ENCODE measurements around the gene RTP2.

GRCh38 chr3:187750006-187750512, 47.7 kb upstream of the RTP2 start:
- no peak for TF ChIP-seq TAF1 (IDR thresholded peaks at IDR 0.05; ENCODE audit: control insufficient read depth, extremely low read depth, insufficient read depth, low read length, severe bottlenecking)
- TF ChIP-seq DLX4 (CRISPR knock-in tag; IDR thresholded peaks at IDR 0.05), result no peak
- no peak for TF ChIP-seq KLF10 (CRISPR knock-in tag; IDR thresholded peaks at IDR 0.05)
- no peak for TF ChIP-seq FOSL1 (tag; conservative IDR thresholded peaks at IDR 0.05)
- no peak for TF ChIP-seq FOXA1 (IDR thresholded peaks at IDR 0.05; ENCODE audit: borderline replicate concordance)
- no peak for TF ChIP-seq KAT8 (IDR thresholded peaks at IDR 0.05; ENCODE audit: low read depth)
- TF ChIP-seq ZNF717 (CRISPR knock-in tag; IDR thresholded peaks at IDR 0.05), result no peak
- no peak for TF ChIP-seq TOE1 (IDR thresholded peaks at IDR 0.05; ENCODE audit: borderline replicate concordance)
- TF ChIP-seq TOE1 (CRISPR knock-in tag; IDR thresholded peaks at IDR 0.05; ENCODE audit: borderline replicate concordance, low read depth), result no peak

Measured in K562 (cell line).